ENCODE data around the gene ZNF32.
"Not testable (repeated sequence)": the region's sequence is repeated elsewhere in the genome, so short reads cannot be mapped to it uniquely, and the experiment has no call there.

Gene ZNF32

GRCh38 chr10:43623351-43623750, 25.3 kb downstream of the ZNF32 start:
- DNase-seq = peak; percentile 14

GRCh38 chr10:43622038-43622437, 26.6 kb downstream of the ZNF32 start:
- no peak for DNase-seq

GRCh38 chr10:43619368-43619767, 29.3 kb downstream of the ZNF32 start:
- DNase-seq = no peak

- DNase-seq = no peak
These were observed 31.8 kb downstream of the ZNF32 start for GRCh38 chr10:43616697-43617370.

GRCh38 chr10:43610636-43611035, 38.0 kb downstream of the ZNF32 start:
- DNase-seq = no peak

GRCh38 chr10:43607199-43607573, 41.5 kb downstream of the ZNF32 start:
- DNase-seq = no peak

- peak; percentile 78 for DNase-seq
These were observed 42.1 kb downstream of the ZNF32 start, which contains the start of gene ZNF485 for GRCh38 chr10:43606323-43607198. Gene ZNF485, plus strand, starts transcription at chr10:43606438. Its CDS starts 613 bp downstream, at chr10:43607051.

- peak; percentile 5 for DNase-seq
These were observed 42.8 kb downstream of the ZNF32 start for GRCh38 chr10:43605850-43606322.

GRCh38 chr10:43601576-43601975, 47.1 kb downstream of the ZNF32 start:
- not testable (repeated sequence) for DNase-seq

GRCh38 chr10:43599333-43599732, 49.3 kb downstream of the ZNF32 start:
- no peak for DNase-seq

GRCh38 chr10:43598446-43598845, 50.2 kb downstream of the ZNF32 start:
- no peak for DNase-seq

- DNase-seq = no peak
These were observed 52.1 kb downstream of the ZNF32 start for GRCh38 chr10:43596546-43596945.

- peak; percentile 21 for DNase-seq
These were observed 52.9 kb downstream of the ZNF32 start for GRCh38 chr10:43595739-43596298.

GRCh38 chr10:43594944-43595589, 53.6 kb downstream of the ZNF32 start:
- peak; percentile 23 for DNase-seq

Measured in CD4-positive, alpha-beta T cell treated with Interleukin-17A for 4 hours (primary cell).